A549 (cell line): Measurements from ENCODE around the gene SLC25A25. TPM values are rescaled to one million over a fixed set of nuclear protein-coding genes. Genes with fewer than 3 reads are reported as not detected.

ENCODE experiments used
- ATAC-seq, 2 experiments: fragments of 200-7000 bp in 1 of 2; fragments of >200 bp in 1 of 2; cut with Nextera tagmentation in 1 of 2; cut with Tn5 transposase in 1 of 2; 3 replicates each; pipeline versions ENCODE4 v1.8.0 to v1.9.1; 2018 to 2020; ENCODE audit warnings: mild to moderate bottlenecking in 1 of 2, moderate library complexity in 1 of 2
- CTCF ChIA-PET: fragments of 300-600 bp; sonication (Branson Sonifier 250); formaldehyde crosslinking; extraction: SDS; loops from one replicate; lab custom pipeline; 2021; ENCODE audit warnings: antibody characterized with exemption, inconsistent platforms; lab: Yijun Ruan, JAX
- POLR2A ChIA-PET: fragments of 350-600 bp; formaldehyde crosslinking; extraction: SDS; loops from one replicate; lab custom pipeline; 2021; ENCODE audit warnings: antibody characterized with exemption, inconsistent platforms; lab: Yijun Ruan, JAX
- DNase-seq, 2 experiments: peaks; one replicate each; pipeline versions ENCODE4 v3.0.0 to v3.0.0-alpha.2; 2011 to 2016; ENCODE audit warnings: low read depth in 1 of 2, low spot score in 1 of 2
- FAIRE-seq: peaks from 2 replicates; lab custom pipeline; 2011; peaks lifted over from hg19 to GRCh38; lab: Jason Lieb, UNC
- H3K27ac ChIP-seq, 2 experiments: fragments of >200 bp; sonication (Bioruptor Twin); formaldehyde crosslinking; 3 replicates each; pipeline ENCODE4 v1.5.1; 2016 to 2017
- H3K4me1 ChIP-seq: fragments of >200 bp; sonication (Bioruptor Twin); formaldehyde crosslinking; 3 replicates; pipeline ENCODE4 v1.6.1; 2016
- H3K4me2 ChIP-seq: fragments of >200 bp; sonication (Bioruptor Twin); formaldehyde crosslinking; 3 replicates; pipeline ENCODE4 v1.6.1; 2016
- H3K4me3 ChIP-seq: fragments of >200 bp; sonication (Bioruptor Twin); formaldehyde crosslinking; 3 replicates; pipeline ENCODE4 v1.5.1; 2016
- H3K9me3 ChIP-seq: fragments of >200 bp; sonication (Bioruptor Twin); formaldehyde crosslinking; 3 replicates; pipeline ENCODE4 v1.6.1; 2016
- BHLHE40 ChIP-seq: IDR thresholded peaks from 2 replicates; pipeline ENCODE4 v1.6.1; 2012; ENCODE audit warnings: low read depth, low read length, inconsistent platforms
- CBX2 ChIP-seq: fragments of 200-600 bp; sonication (generic); IDR thresholded peaks from 2 replicates; pipeline ENCODE4 v1.6.1; 2016; ENCODE audit warnings: low read depth, mild to moderate bottlenecking, borderline replicate concordance
- FOSB ChIP-seq: fragments of 250-450 bp; sonication (Bioruptor Pico); IDR thresholded peaks from 2 replicates; pipeline ENCODE4 v1.5.0; 2020; ENCODE audit warnings: mild to moderate bottlenecking, moderate library complexity
- HOXA7 ChIP-seq: fragments of 250-450 bp; sonication (Bioruptor Pico); IDR thresholded peaks from 2 replicates; pipeline ENCODE4 v1.5.0; 2020; ENCODE audit warnings: mild to moderate bottlenecking, moderate library complexity
- JUN ChIP-seq, 2 experiments: fragments of >200 bp; sonication (Bioruptor Twin); formaldehyde crosslinking; IDR thresholded peaks; 2 replicates in 1 of 2; 3 replicates in 1 of 2; pipeline ENCODE4 v1.6.1; 2016 to 2017
- MAFK ChIP-seq: fragments of 450-650 bp; IDR thresholded peaks from 2 replicates; pipeline ENCODE4 v1.6.1; 2014; ENCODE audit not compliant: partially characterized antibody
- NFE2L2 ChIP-seq: fragments of 150-350 bp; conservative IDR thresholded peaks from 2 replicates; pipeline ENCODE4 v1.6.1; 2014; ENCODE audit warnings: low read length
- NPAS2 ChIP-seq: fragments of 250-450 bp; sonication (Bioruptor Pico); IDR thresholded peaks from 2 replicates; pipeline ENCODE4 v1.8.0; 2022; ENCODE audit warnings: mild to moderate bottlenecking, moderate library complexity, borderline replicate concordance
- NR3C1 ChIP-seq: fragments of >200 bp; sonication (Bioruptor Twin); formaldehyde crosslinking; IDR thresholded peaks from 3 replicates; pipeline ENCODE4 v1.6.1; 2017
- PHF8 ChIP-seq: fragments of 200-600 bp; sonication (generic); IDR thresholded peaks from 2 replicates; pipeline ENCODE4 v1.6.1; 2016; ENCODE audit warnings: low read depth, mild to moderate bottlenecking, antibody characterized with exemption, moderate library complexity, borderline replicate concordance
- SREBF2 ChIP-seq: fragments of 450-650 bp; IDR thresholded peaks from 2 replicates; pipeline ENCODE4 v1.6.1; 2014; ENCODE audit warnings: mild to moderate bottlenecking, moderate library complexity
- ZC3H11A ChIP-seq: fragments of 450-650 bp; IDR thresholded peaks from 2 replicates; pipeline ENCODE4 v1.6.1; 2014; ENCODE audit warnings: antibody characterized with exemption, mild to moderate bottlenecking
- ZFP36 ChIP-seq: fragments of 450-650 bp; IDR thresholded peaks from 2 replicates; pipeline ENCODE4 v1.6.1; 2014; ENCODE audit warnings: borderline replicate concordance; ENCODE audit not compliant: partially characterized antibody
- WGBS: methylation state at CpG from one replicate; pipeline ENCODE4 v1.1.6; 2017; ENCODE audit errors: missing lambda C conversion rate; 5-methylcytosine and 5-hydroxymethylcytosine counted together
- polyA plus RNA-seq, 4 experiments: library from polyadenylated mRNA; depleted of rRNA in 3 of 4; stranded (reverse); fragments of >200 nt; fragmentation: RNase III in 1 of 4; extraction: RNeasy Plus Mini Kit Qiagen cat#74134 plus additional on column Dnase treatment in 1 of 4; gene quantifications; 2 replicates in 3 of 4; 3 replicates in 1 of 4; pipeline ENCODE4 v1.2.3, GENCODE V29; 2011 to 2017
- TF ChIP-seq, protein P1 (sequence below): IDR thresholded peaks from 2 replicates; pipeline ENCODE4 v1.6.1; 2012
- TF ChIP-seq, protein P2 (sequence below): fragments of >200 bp; sonication (Bioruptor Twin); formaldehyde crosslinking; IDR thresholded peaks from 3 replicates; pipeline ENCODE4 v1.5.1; 2016
- TF ChIP-seq, protein P3 (sequence below): fragments of 450-650 bp; IDR thresholded peaks from 2 replicates; pipeline ENCODE4 v1.6.1; 2014; ENCODE audit warnings: antibody characterized with exemption
- TF ChIP-seq, protein P4 (sequence below): IDR thresholded peaks from 2 replicates; pipeline ENCODE4 v1.6.1; 2012
- TF ChIP-seq, protein P5 (sequence below): IDR thresholded peaks from 2 replicates; pipeline ENCODE4 v1.6.1; 2012; ENCODE audit warnings: low read depth, borderline replicate concordance

SLC25A25 gene
- polyA plus RNA-seq, 2 of the 4 experiments (the other 2 are of a cell fraction): 7.0 TPM

DNA sequence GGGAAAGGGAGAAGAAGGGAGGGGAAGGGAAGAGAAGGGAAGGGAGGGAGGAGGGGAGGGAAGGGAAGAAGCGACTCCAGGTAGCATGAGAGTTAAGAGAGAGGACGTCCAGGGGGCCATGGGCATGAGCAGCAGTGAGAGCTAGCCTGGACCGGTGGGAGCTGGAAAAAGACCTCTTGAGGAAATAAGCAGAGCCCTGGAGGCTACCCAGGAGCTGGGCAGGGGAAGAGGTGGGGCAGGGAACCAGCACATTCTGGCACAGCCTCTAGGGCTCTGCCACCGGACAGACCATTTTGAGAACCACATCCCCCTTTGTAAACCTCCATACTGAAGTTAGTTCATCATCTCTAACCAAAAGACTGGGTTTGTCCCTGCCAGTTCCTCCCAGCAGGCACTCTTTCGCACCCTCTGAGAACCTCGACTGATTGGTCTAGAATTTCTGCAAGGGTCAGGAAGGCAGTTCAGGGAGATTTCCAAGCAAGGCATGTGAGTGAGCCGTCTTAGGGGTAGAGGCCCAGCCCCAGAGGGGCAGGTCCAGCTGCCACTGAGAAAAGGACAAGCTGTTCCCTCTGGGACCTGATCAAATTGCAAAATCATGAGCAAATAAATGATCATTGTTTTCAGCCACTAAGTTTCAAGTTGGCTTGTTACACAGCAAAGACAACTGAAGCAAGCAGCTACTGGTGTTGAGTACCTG lies 12.5 kb upstream of the SLC25A25 start:
- DNase-seq: no peak
- H3K9me3 ChIP-seq: no peaks in the 10 kb centered on the region
- peak overlapping the region; percentile 48 to 57; a peak in 4 of 6 replicates for H3K27ac ChIP-seq
- ATAC-seq: peak; percentile 31 to 49; a peak in 4 of 6 replicates
- H3K4me3 ChIP-seq: no peak overlapping the region
- peak overlapping the region; percentile 3; the same call in 1 of the 3 replicates for H3K4me2 ChIP-seq
- ChIA-PET POLR2A (no interaction called here), CTCF (interaction anchor here (0.6 to 2.6 kb wide), 5 partner anchors 13 to 428 kb away, joined by 3 to 9 read pairs (median 5); no protein-coding TSS in a partner anchor)
- H3K4me1 ChIP-seq: peaks cover 24% of the 10 kb centered on the region
- TF ChIP-seq, protein P1, sequence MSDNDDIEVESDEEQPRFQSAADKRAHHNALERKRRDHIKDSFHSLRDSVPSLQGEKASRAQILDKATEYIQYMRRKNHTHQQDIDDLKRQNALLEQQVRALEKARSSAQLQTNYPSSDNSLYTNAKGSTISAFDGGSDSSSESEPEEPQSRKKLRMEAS: no peak
- no peak for TF ChIP-seq SREBF2
- no peak for TF ChIP-seq NR3C1
- no peak for TF ChIP-seq ZC3H11A
- TF ChIP-seq NFE2L2: no peak
- no peak for TF ChIP-seq MAFK
- no peak for TF ChIP-seq ZFP36
- no peak for TF ChIP-seq HOXA7 (CRISPR knock-in tag)
- TF ChIP-seq, protein P2, sequence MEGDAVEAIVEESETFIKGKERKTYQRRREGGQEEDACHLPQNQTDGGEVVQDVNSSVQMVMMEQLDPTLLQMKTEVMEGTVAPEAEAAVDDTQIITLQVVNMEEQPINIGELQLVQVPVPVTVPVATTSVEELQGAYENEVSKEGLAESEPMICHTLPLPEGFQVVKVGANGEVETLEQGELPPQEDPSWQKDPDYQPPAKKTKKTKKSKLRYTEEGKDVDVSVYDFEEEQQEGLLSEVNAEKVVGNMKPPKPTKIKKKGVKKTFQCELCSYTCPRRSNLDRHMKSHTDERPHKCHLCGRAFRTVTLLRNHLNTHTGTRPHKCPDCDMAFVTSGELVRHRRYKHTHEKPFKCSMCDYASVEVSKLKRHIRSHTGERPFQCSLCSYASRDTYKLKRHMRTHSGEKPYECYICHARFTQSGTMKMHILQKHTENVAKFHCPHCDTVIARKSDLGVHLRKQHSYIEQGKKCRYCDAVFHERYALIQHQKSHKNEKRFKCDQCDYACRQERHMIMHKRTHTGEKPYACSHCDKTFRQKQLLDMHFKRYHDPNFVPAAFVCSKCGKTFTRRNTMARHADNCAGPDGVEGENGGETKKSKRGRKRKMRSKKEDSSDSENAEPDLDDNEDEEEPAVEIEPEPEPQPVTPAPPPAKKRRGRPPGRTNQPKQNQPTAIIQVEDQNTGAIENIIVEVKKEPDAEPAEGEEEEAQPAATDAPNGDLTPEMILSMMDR: no peak
- TF ChIP-seq, protein P3, sequence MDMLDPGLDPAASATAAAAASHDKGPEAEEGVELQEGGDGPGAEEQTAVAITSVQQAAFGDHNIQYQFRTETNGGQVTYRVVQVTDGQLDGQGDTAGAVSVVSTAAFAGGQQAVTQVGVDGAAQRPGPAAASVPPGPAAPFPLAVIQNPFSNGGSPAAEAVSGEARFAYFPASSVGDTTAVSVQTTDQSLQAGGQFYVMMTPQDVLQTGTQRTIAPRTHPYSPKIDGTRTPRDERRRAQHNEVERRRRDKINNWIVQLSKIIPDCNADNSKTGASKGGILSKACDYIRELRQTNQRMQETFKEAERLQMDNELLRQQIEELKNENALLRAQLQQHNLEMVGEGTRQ: no peak
- no peak for TF ChIP-seq BHLHE40
- TF ChIP-seq, protein P4, sequence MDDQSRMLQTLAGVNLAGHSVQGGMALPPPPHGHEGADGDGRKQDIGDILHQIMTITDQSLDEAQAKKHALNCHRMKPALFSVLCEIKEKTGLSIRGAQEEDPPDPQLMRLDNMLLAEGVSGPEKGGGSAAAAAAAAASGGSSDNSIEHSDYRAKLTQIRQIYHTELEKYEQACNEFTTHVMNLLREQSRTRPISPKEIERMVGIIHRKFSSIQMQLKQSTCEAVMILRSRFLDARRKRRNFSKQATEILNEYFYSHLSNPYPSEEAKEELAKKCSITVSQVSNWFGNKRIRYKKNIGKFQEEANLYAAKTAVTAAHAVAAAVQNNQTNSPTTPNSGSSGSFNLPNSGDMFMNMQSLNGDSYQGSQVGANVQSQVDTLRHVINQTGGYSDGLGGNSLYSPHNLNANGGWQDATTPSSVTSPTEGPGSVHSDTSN: no peak
- TF ChIP-seq NPAS2 (CRISPR knock-in tag): no peak
- TF ChIP-seq PHF8: no peak
- WGBS: 61% methylated on average over 7 of the region's 7 CpGs
- no peak for FAIRE-seq

DNA sequence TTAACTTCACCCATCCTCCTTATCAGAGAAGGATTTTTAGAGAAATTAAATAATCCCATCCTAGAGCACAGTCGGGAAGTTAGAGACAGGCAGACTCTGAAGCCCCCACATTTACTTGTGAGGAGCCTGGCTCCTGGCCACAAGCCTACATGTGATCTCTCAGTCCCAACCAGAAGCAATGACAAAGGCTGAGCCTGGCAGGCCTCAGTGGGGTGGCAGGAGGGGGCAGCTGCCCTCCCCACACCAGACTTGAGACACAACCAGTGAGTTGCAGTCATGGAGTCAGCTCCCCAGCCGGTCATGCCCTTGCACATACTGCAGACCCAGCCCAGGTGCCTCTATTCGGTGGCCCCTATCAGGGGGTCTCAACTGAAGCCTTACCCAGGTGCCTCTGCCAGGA lies 11.9 kb upstream of the SLC25A25 start:
- DNase-seq (no peak), ATAC-seq (no peak), FAIRE-seq (no peak)
- CTCF ChIA-PET: interaction anchor here (1.0 to 2.6 kb wide), 4 partner anchors 13 to 114 kb away, joined by 3 to 9 read pairs (median 5); no protein-coding TSS in a partner anchor
- WGBS: 85% methylated on average over 3 of the region's 3 CpGs
- Histone ChIP-seq H3K4me3 (no peak overlapping the region), H3K9me3 (no peaks in the 10 kb centered on the region), H3K4me2 (no peak overlapping the region; the same call in 2 of the 3 replicates), H3K4me1 (peaks cover 21% of the 10 kb centered on the region), H3K27ac (peak overlapping the region; percentile 25 to 57; a peak in 2 of 6 replicates)
- POLR2A ChIA-PET: no interaction called here
- TF ChIP-seq, protein P4: no peak
- no peak for TF ChIP-seq JUN (IDR thresholded peaks at IDR 0.05)
- no peak for TF ChIP-seq FOSB (CRISPR knock-in tag)
- no peak for TF ChIP-seq CBX2
- TF ChIP-seq, protein P5, sequence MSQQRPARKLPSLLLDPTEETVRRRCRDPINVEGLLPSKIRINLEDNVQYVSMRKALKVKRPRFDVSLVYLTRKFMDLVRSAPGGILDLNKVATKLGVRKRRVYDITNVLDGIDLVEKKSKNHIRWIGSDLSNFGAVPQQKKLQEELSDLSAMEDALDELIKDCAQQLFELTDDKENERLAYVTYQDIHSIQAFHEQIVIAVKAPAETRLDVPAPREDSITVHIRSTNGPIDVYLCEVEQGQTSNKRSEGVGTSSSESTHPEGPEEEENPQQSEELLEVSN: no peak
